Activated naive CD8-positive, alpha-beta T cell treated with anti-CD3 and anti-CD28 coated beads, Interleukin-2, amount 10 ng/mL, durations not matched to agents 7 days and 5 days (primary cell): Measurements from ENCODE around the gene UNC5A. TPM values are rescaled to one million over a fixed set of nuclear protein-coding genes. Genes with fewer than 3 reads are reported as not detected.

Experiments
- ATAC-seq: fragments of 150-1000 bp; cut with Tn5 transposase; one replicate; pipeline ENCODE4 v1.10.0; 2021; ENCODE audit warnings: low read depth, moderate library complexity
- POLR2A ChIA-PET: fragments of 350-600 bp; sonication (Branson Sonifier 250); formaldehyde crosslinking; loops from one replicate; lab custom pipeline; 2021; ENCODE audit warnings: antibody characterized with exemption; lab: Charles Lee
- DNase-seq: peaks from one replicate; pipeline ENCODE4 v3.0.0; 2021
- H3K27ac Mint-ChIP-seq: one replicate; pipeline ENCODE4 v1.8.0; 2022; ENCODE audit warnings: mild to moderate bottlenecking, mixed read lengths
- H3K27me3 Mint-ChIP-seq: one replicate; pipeline ENCODE4 v1.8.0; 2022; ENCODE audit warnings: mild to moderate bottlenecking, moderate library complexity, mixed read lengths
- H3K36me3 Mint-ChIP-seq: one replicate; pipeline ENCODE4 v1.8.0; 2021; ENCODE audit warnings: mild to moderate bottlenecking, mixed read lengths
- H3K4me1 Mint-ChIP-seq: one replicate; pipeline ENCODE4 v1.8.0; 2021; ENCODE audit warnings: mixed read lengths
- H3K4me3 Mint-ChIP-seq: one replicate; pipeline ENCODE4 v1.8.0; 2022; ENCODE audit warnings: mild to moderate bottlenecking, moderate library complexity, mixed read lengths
- H3K9me3 Mint-ChIP-seq: one replicate; pipeline ENCODE4 v1.8.0; 2021; ENCODE audit warnings: mixed read lengths
- total RNA-seq, 2 experiments: library from RNA; stranded (reverse); gene quantifications; one replicate each; pipeline ENCODE4 v1.2.3, GENCODE V29; 2021

UNC5A gene
- total RNA-seq, 2 experiments from 2014 or later = not detected

GRCh38 chr5:176886336-176887251, 76.2 kb downstream of the UNC5A start:
- POLR2A ChIA-PET = no interaction called here
- Mint-ChIP-seq H3K9me3 (no peaks in the 10 kb centered on the region), H3K4me3 (no peak overlapping the region), H3K27ac (no peak overlapping the region), H3K36me3 (no peaks in the 10 kb centered on the region), H3K4me1 (peaks cover 8% of the 10 kb centered on the region), H3K27me3 (peaks cover 2% of the 10 kb centered on the region)
- no peak for ATAC-seq
- DNase-seq = no peak

- no peak overlapping the region for H3K4me3 Mint-ChIP-seq
- peaks cover 7% of the 10 kb centered on the region for H3K27me3 Mint-ChIP-seq
- POLR2A ChIA-PET = no interaction called here
- no peak overlapping the region for H3K27ac Mint-ChIP-seq
- DNase-seq (peak; percentile 22), ATAC-seq (no peak)
- peaks cover 10% of the 10 kb centered on the region for H3K4me1 Mint-ChIP-seq
- no peaks in the 10 kb centered on the region for H3K9me3 Mint-ChIP-seq
- no peaks in the 10 kb centered on the region for H3K36me3 Mint-ChIP-seq
These were observed 77.0 kb downstream of the UNC5A start for GRCh38 chr5:176887252-176887849.

- peak; percentile 17 for DNase-seq
- H3K9me3 Mint-ChIP-seq = no peaks in the 10 kb centered on the region
- POLR2A ChIA-PET = no interaction called here
These were observed 77.9 kb downstream of the UNC5A start for GRCh38 chr5:176888016-176888864.

GRCh38 chr5:176888865-176889165, 78.5 kb downstream of the UNC5A start:
- ATAC-seq = no peak
- peaks cover 10% of the 10 kb centered on the region for H3K4me1 Mint-ChIP-seq
- POLR2A ChIA-PET = no interaction called here

More at GRCh38 chr5:176888016-176888864, 77.9 kb downstream of the UNC5A start:
- H3K4me1 Mint-ChIP-seq = peaks cover 10% of the 10 kb centered on the region
- no peak overlapping the region for H3K4me3 Mint-ChIP-seq
- ATAC-seq = no peak
- no peak overlapping the region for H3K27ac Mint-ChIP-seq
- H3K36me3 Mint-ChIP-seq = no peaks in the 10 kb centered on the region
- H3K27me3 Mint-ChIP-seq = peaks cover 7% of the 10 kb centered on the region

GRCh38 chr5:176889321-176890280, 79.2 kb downstream of the UNC5A start:
- POLR2A ChIA-PET = no interaction called here
- no peak overlapping the region for H3K4me3 Mint-ChIP-seq
- ATAC-seq (no peak), DNase-seq (no peak)
- H3K36me3 Mint-ChIP-seq = no peaks in the 10 kb centered on the region
- H3K27me3 Mint-ChIP-seq = peaks cover 7% of the 10 kb centered on the region
- no peaks in the 10 kb centered on the region for H3K9me3 Mint-ChIP-seq
- H3K27ac Mint-ChIP-seq = no peak overlapping the region
- H3K4me1 Mint-ChIP-seq = peaks cover 7% of the 10 kb centered on the region

More at GRCh38 chr5:176888865-176889165, 78.5 kb downstream of the UNC5A start:
- no peaks in the 10 kb centered on the region for H3K36me3 Mint-ChIP-seq
- peaks cover 7% of the 10 kb centered on the region for H3K27me3 Mint-ChIP-seq
- no peak overlapping the region for H3K4me3 Mint-ChIP-seq
- DNase-seq = no peak
- no peak overlapping the region for H3K27ac Mint-ChIP-seq
- no peaks in the 10 kb centered on the region for H3K9me3 Mint-ChIP-seq

- Mint-ChIP-seq H3K27ac (no peak overlapping the region), H3K36me3 (no peaks in the 10 kb centered on the region), H3K4me3 (no peak overlapping the region), H3K4me1 (peaks cover 7% of the 10 kb centered on the region), H3K27me3 (peaks cover 7% of the 10 kb centered on the region), H3K9me3 (no peaks in the 10 kb centered on the region)
- POLR2A ChIA-PET = no interaction called here
- DNase-seq (no peak), ATAC-seq (no peak)
These were observed 80.3 kb downstream of the UNC5A start for GRCh38 chr5:176890455-176891330.

- ATAC-seq = no peak
- Mint-ChIP-seq H3K36me3 (no peaks in the 10 kb centered on the region), H3K27ac (no peak overlapping the region), H3K4me3 (no peak overlapping the region), H3K9me3 (no peaks in the 10 kb centered on the region), H3K27me3 (peaks cover 7% of the 10 kb centered on the region), H3K4me1 (peaks cover 11% of the 10 kb centered on the region)
- no peak for DNase-seq
- POLR2A ChIA-PET = no interaction called here
These were observed 81.1 kb downstream of the UNC5A start for GRCh38 chr5:176891331-176891958.

GRCh38 chr5:176892663-176893062, 82.3 kb downstream of the UNC5A start:
- no peaks in the 10 kb centered on the region for H3K36me3 Mint-ChIP-seq
- H3K27ac Mint-ChIP-seq = no peak overlapping the region
- POLR2A ChIA-PET = no interaction called here
- no peaks in the 10 kb centered on the region for H3K9me3 Mint-ChIP-seq
- H3K27me3 Mint-ChIP-seq = peaks cover 7% of the 10 kb centered on the region
- no peak for DNase-seq
- H3K4me3 Mint-ChIP-seq = no peak overlapping the region
- H3K4me1 Mint-ChIP-seq = peaks cover 15% of the 10 kb centered on the region
- ATAC-seq = no peak

GRCh38 chr5:176894298-176894697, 83.9 kb downstream of the UNC5A start:
- peaks cover 7% of the 10 kb centered on the region for H3K27me3 Mint-ChIP-seq
- H3K4me1 Mint-ChIP-seq = peaks cover 19% of the 10 kb centered on the region
- H3K4me3 Mint-ChIP-seq = no peak overlapping the region
- POLR2A ChIA-PET = no interaction called here
- no peak overlapping the region for H3K27ac Mint-ChIP-seq
- DNase-seq (no peak), ATAC-seq (no peak)
- no peaks in the 10 kb centered on the region for H3K9me3 Mint-ChIP-seq
- H3K36me3 Mint-ChIP-seq = no peaks in the 10 kb centered on the region

- Mint-ChIP-seq H3K4me3 (no peak overlapping the region), H3K27ac (no peak overlapping the region), H3K9me3 (no peaks in the 10 kb centered on the region), H3K4me1 (peaks cover 28% of the 10 kb centered on the region), H3K27me3 (peaks cover 7% of the 10 kb centered on the region), H3K36me3 (no peaks in the 10 kb centered on the region)
- no peak for DNase-seq
- ATAC-seq = no peak
- POLR2A ChIA-PET = interaction anchor here (1.1 kb wide), 1 partner anchor 235 kb away, joined by 4 read pairs; no protein-coding TSS in a partner anchor
These were observed 85.5 kb downstream of the UNC5A start for GRCh38 chr5:176895831-176896230.

- H3K27me3 Mint-ChIP-seq = no peaks in the 10 kb centered on the region
These were observed 86.9 kb downstream of the UNC5A start for GRCh38 chr5:176897263-176897662.

More at GRCh38 chr5:176897263-176897662, 86.9 kb downstream of the UNC5A start:
- Mint-ChIP-seq H3K9me3 (no peaks in the 10 kb centered on the region), H3K4me1 (peaks cover 25% of the 10 kb centered on the region), H3K27ac (no peak overlapping the region), H3K36me3 (peaks cover 2% of the 10 kb centered on the region), H3K4me3 (no peak overlapping the region)
- POLR2A ChIA-PET = interaction anchor here (0.5 kb wide), 1 partner anchor 108 kb away, joined by 3 read pairs; no protein-coding TSS in a partner anchor
- DNase-seq (no peak), ATAC-seq (no peak)
